Body of pancreas (tissue), 4 donors: ENCODE results near the gene GLIS1. TPM values are rescaled to one million over a fixed set of nuclear protein-coding genes. Genes with fewer than 3 reads are reported as not detected.

ENCODE experiments used
- ATAC-seq: fragments of 150-250 bp; one replicate; pipeline ENCODE4 v1.9.1; 2016
- DNase-seq, 4 donors: peaks; one replicate each; pipeline ENCODE4 v3.0.0-alpha.2; 2019
- H3K27ac ChIP-seq, 4 donors: fragments of 200-600 bp; sonication (generic); 1 replicate in 3 of 4; 2 replicates in 1 of 4; pipeline versions ENCODE4 v1.5.1 to v1.6.1; 2016 to 2019; ENCODE audit warnings: mild to moderate bottlenecking in 1 of 4, mixed read lengths in 1 of 4, moderate library complexity in 1 of 4
- H3K27me3 ChIP-seq, 2 donors: fragments of 200-600 bp; sonication (generic); one replicate each; pipeline ENCODE4 v1.6.0; 2016; ENCODE audit warnings: mild to moderate bottlenecking in 1 of 2
- H3K36me3 ChIP-seq, 2 donors: fragments of 200-600 bp; sonication (generic); replicated peaks in 1 of 2; 2 replicates each; pipeline ENCODE4 v1.5.1; 2016; ENCODE audit warnings: low read depth in 2 of 2; ENCODE audit not compliant: insufficient read depth in 1 of 2
- H3K4me1 ChIP-seq: fragments of 200-600 bp; sonication (generic); one replicate; pipeline ENCODE4 v1.6.0; 2016
- H3K4me3 ChIP-seq, 2 donors: fragments of 200-600 bp; sonication (generic); 1 replicate in 1 of 2; 2 replicates in 1 of 2; pipeline ENCODE4 v1.5.1; 2016 to 2019
- H3K9me3 ChIP-seq, 3 donors: fragments of 200-600 bp; sonication (generic); 1 replicate in 2 of 3; 2 replicates in 1 of 3; pipeline ENCODE4 v1.5.1; 2016
- CTCF ChIP-seq, 7 experiments: fragments of 450-650 bp in 4 of 7; fragments of 200-600 bp in 3 of 7; sonication (generic) in 3 of 7; IDR thresholded peaks; one replicate each; pipeline ENCODE4 v1.5.1; 2016 to 2019; ENCODE audit warnings: antibody characterized with exemption in 7 of 7
- POLR2A ChIP-seq, 3 donors: fragments of 450-650 bp; IDR thresholded peaks; one replicate each; pipeline ENCODE4 v1.6.1; 2016; ENCODE audit warnings: antibody characterized with exemption in 3 of 3, mild to moderate bottlenecking in 2 of 3
- WGBS, 2 donors: methylation state at CpG; one replicate each; pipeline ENCODE4 v1.1.5; 2017; 5-methylcytosine and 5-hydroxymethylcytosine counted together
- intact Hi-C: fragments of 100-400 bp; cut with DNase I; formaldehyde crosslinking; loops from one replicate; pipeline ENCODE4 v1.15.1; 2023
- total RNA-seq, 2 donors: library from RNA; depleted of rRNA; stranded (reverse); fragments of >200 nt; gene quantifications; one replicate each; pipeline ENCODE4 v1.1.0, GENCODE V29; 2016

GLIS1 gene
- total RNA-seq, 2 donors from 2014 or later = 0.33 TPM; not detected in 1

- no peaks in the 10 kb centered on the region for H3K9me3 ChIP-seq
- 56 to 64% methylated on average over 9 to 10 of the region's 10 CpGs for WGBS, 2 donors
- peaks cover 11% of the 10 kb centered on the region for H3K4me1 ChIP-seq
- TF ChIP-seq POLR2A (IDR thresholded peaks at IDR 0.05) (no peak), CTCF (IDR thresholded peaks at IDR 0.05) (no peak)
- no peak for ATAC-seq
- no peak overlapping the region for H3K4me3 ChIP-seq
- H3K27me3 ChIP-seq = peaks cover 0 to 9% of the 10 kb centered on the region in 2 donors
- DNase-seq = no peak
- H3K27ac ChIP-seq = no peak overlapping the region
- intact Hi-C loops = no loop called here
- H3K36me3 ChIP-seq = no peaks in the 10 kb centered on the region
Observed at GRCh38 chr1:53688381-53689102, 50.4 kb downstream of the GLIS1 start.

GRCh38 chr1:53687901-53688300, 51.1 kb downstream of the GLIS1 start:
- TF ChIP-seq POLR2A (IDR thresholded peaks at IDR 0.05) = no peak
- no peak for TF ChIP-seq CTCF (IDR thresholded peaks at IDR 0.05)
- intact Hi-C loops = no loop called here
- Histone ChIP-seq H3K9me3 (no peaks in the 10 kb centered on the region), H3K4me3 (no peak overlapping the region), H3K27me3 (peaks cover 0 to 9% of the 10 kb centered on the region in 2 donors), H3K4me1 (peaks cover 11% of the 10 kb centered on the region), H3K36me3 (no peaks in the 10 kb centered on the region), H3K27ac (no peak overlapping the region)
- WGBS, 2 donors = 81 to 90% methylated on average over 6 to 18 of the region's 19 CpGs
- ATAC-seq (no peak), DNase-seq (no peak)

- H3K4me1 ChIP-seq = peaks cover 11% of the 10 kb centered on the region
- no peak for TF ChIP-seq CTCF (IDR thresholded peaks at IDR 0.05)
- no peak for TF ChIP-seq POLR2A (IDR thresholded peaks at IDR 0.05)
- no peaks in the 10 kb centered on the region for H3K9me3 ChIP-seq
- DNase-seq = no peak
- no peak overlapping the region for H3K27ac ChIP-seq
- intact Hi-C loops = no loop called here
- H3K27me3 ChIP-seq = peaks cover 0 to 9% of the 10 kb centered on the region in 2 donors
- no peaks in the 10 kb centered on the region for H3K36me3 ChIP-seq
- ATAC-seq = no peak
- 72 to 74% methylated on average over 13 to 14 of the region's 14 CpGs for WGBS, 2 donors
- H3K4me3 ChIP-seq = no peak overlapping the region
Observed at GRCh38 chr1:53687426-53687825, 51.5 kb downstream of the GLIS1 start.

- Histone ChIP-seq H3K9me3 (no peaks in the 10 kb centered on the region), H3K27me3 (peaks cover 0 to 9% of the 10 kb centered on the region in 2 donors), H3K4me3 (no peak overlapping the region), H3K27ac (no peak overlapping the region), H3K36me3 (no peaks in the 10 kb centered on the region), H3K4me1 (peaks cover 11% of the 10 kb centered on the region)
- TF ChIP-seq CTCF (IDR thresholded peaks at IDR 0.05) (no peak), POLR2A (IDR thresholded peaks at IDR 0.05) (no peak)
- 71 to 73% methylated on average over 7 of the region's 7 CpGs for WGBS, 2 donors
- ATAC-seq (no peak), DNase-seq (no peak)
- intact Hi-C loops = no loop called here
Observed at GRCh38 chr1:53686965-53687267, 52.0 kb downstream of the GLIS1 start.
